ENCODE measurements around the gene DCD. TPM values are rescaled to one million over a fixed set of nuclear protein-coding genes. Genes with fewer than 3 reads are reported as not detected.

Gene DCD
- total RNA-seq, 2 experiments from 2014 or later = not detected

- intact Hi-C loops (cut with DNase I, micrococcal nuclease) = no loop called here
- Mint-ChIP-seq H3K36me3 (ENCODE audit: low read depth) (no peaks in the 10 kb centered on the region), H3K4me3 (no peak overlapping the region), H3K27ac (no peak overlapping the region), H3K9me3 (no peaks in the 10 kb centered on the region), H3K27me3 (peaks cover 76% of the 10 kb centered on the region), H3K4me1 (ENCODE audit: low read depth) (no peaks in the 10 kb centered on the region)
- no peak overlapping the region for H3K27ac ChIP-seq (ENCODE audit: low read depth in 1 of 2, low read length in 2 of 2)
- H3K4me3 ChIP-seq (ENCODE audit: low read length) = no peak overlapping the region
- H3K4me1 ChIP-seq (ENCODE audit: insufficient read depth, low read length) = no peaks in the 10 kb centered on the region
- no peak for TF ChIP-seq CTCF (IDR thresholded peaks at IDR 0.05)
- ChIA-PET CTCF (interaction anchor here (0.6 to 1.3 kb wide), 2 partner anchors 12 to 1074 kb away, joined by 3 to 5 read pairs; no protein-coding TSS in a partner anchor), POLR2A (no interaction called here)
- H3K36me3 ChIP-seq (ENCODE audit: insufficient read depth, low read length) = no peaks in the 10 kb centered on the region
- no peak for ATAC-seq (ENCODE audit: poor library complexity)
- no peak for DNase-seq
- peaks cover 0 to 6% of the 10 kb centered on the region in 2 experiments for H3K9me3 ChIP-seq (ENCODE audit: control insufficient read depth in 1 of 2, insufficient read depth in 1 of 2, low read length in 2 of 2)
- H3K27me3 ChIP-seq (ENCODE audit: control insufficient read depth in 1 of 2, insufficient read depth in 2 of 2, low read length in 2 of 2) = peaks cover 17 to 40% of the 10 kb centered on the region in 2 experiments
Measured at GRCh38 chr12:54689984-54690383, 41.8 kb upstream of the DCD start.

- Mint-ChIP-seq H3K9me3 (no peaks in the 10 kb centered on the region), H3K4me1 (ENCODE audit: low read depth) (no peaks in the 10 kb centered on the region), H3K4me3 (no peak overlapping the region), H3K27ac (no peak overlapping the region), H3K36me3 (ENCODE audit: low read depth) (no peaks in the 10 kb centered on the region), H3K27me3 (peaks cover 77% of the 10 kb centered on the region)
- Histone ChIP-seq H3K9me3 (ENCODE audit: control insufficient read depth in 1 of 2, insufficient read depth in 1 of 2, low read length in 2 of 2) (peaks cover 0 to 6% of the 10 kb centered on the region in 2 experiments), H3K4me3 (ENCODE audit: low read length) (no peak overlapping the region), H3K4me1 (ENCODE audit: insufficient read depth, low read length) (no peaks in the 10 kb centered on the region), H3K27ac (ENCODE audit: low read depth in 1 of 2, low read length in 2 of 2) (no peak overlapping the region), H3K36me3 (ENCODE audit: insufficient read depth, low read length) (no peaks in the 10 kb centered on the region), H3K27me3 (ENCODE audit: control insufficient read depth in 1 of 2, insufficient read depth in 2 of 2, low read length in 2 of 2) (peaks cover 22 to 50% of the 10 kb centered on the region in 2 experiments)
- ChIA-PET CTCF (no interaction called here), POLR2A (no interaction called here)
- DNase-seq = no peak
- no peak for ATAC-seq (ENCODE audit: poor library complexity)
- intact Hi-C loops (cut with DNase I, micrococcal nuclease) = no loop called here
- TF ChIP-seq CTCF (IDR thresholded peaks at IDR 0.05) = no peak
Measured at GRCh38 chr12:54689034-54689372, 40.8 kb upstream of the DCD start.

GRCh38 chr12:54688309-54689033, 40.3 kb upstream of the DCD start:
- H3K4me3 ChIP-seq (ENCODE audit: low read length) = no peak overlapping the region
- Mint-ChIP-seq H3K9me3 (no peaks in the 10 kb centered on the region), H3K36me3 (ENCODE audit: low read depth) (no peaks in the 10 kb centered on the region), H3K4me1 (ENCODE audit: low read depth) (no peaks in the 10 kb centered on the region), H3K27ac (no peak overlapping the region), H3K4me3 (no peak overlapping the region), H3K27me3 (peaks cover 77% of the 10 kb centered on the region)
- H3K36me3 ChIP-seq (ENCODE audit: insufficient read depth, low read length) = no peaks in the 10 kb centered on the region
- no peak overlapping the region for H3K27ac ChIP-seq (ENCODE audit: low read depth in 1 of 2, low read length in 2 of 2)
- DNase-seq = no peak
- intact Hi-C loops (cut with DNase I, micrococcal nuclease) = no loop called here
- ChIA-PET CTCF (no interaction called here), POLR2A (no interaction called here)
- ATAC-seq (ENCODE audit: poor library complexity) = no peak
- peaks cover 22 to 51% of the 10 kb centered on the region in 2 experiments for H3K27me3 ChIP-seq (ENCODE audit: control insufficient read depth in 1 of 2, insufficient read depth in 2 of 2, low read length in 2 of 2)
- H3K4me1 ChIP-seq (ENCODE audit: insufficient read depth, low read length) = no peaks in the 10 kb centered on the region
- peaks cover 0 to 6% of the 10 kb centered on the region in 2 experiments for H3K9me3 ChIP-seq (ENCODE audit: control insufficient read depth in 1 of 2, insufficient read depth in 1 of 2, low read length in 2 of 2)
- no peak for TF ChIP-seq CTCF (IDR thresholded peaks at IDR 0.05)
